ENCODE measurements around the gene NBPF3. TPM values are rescaled to one million over a fixed set of nuclear protein-coding genes. Genes with fewer than 3 reads are reported as not detected.

Gene NBPF3
- total and polyA plus RNA-seq, 2 experiments from 2014 or later = 2.7 to 18.1 TPM

- H3K36me3 ChIP-seq (ENCODE audit: insufficient read depth) = no peaks in the 10 kb centered on the region
- H3K4me2 ChIP-seq = peak overlapping the region; percentile 86
- H3K4me3 Mint-ChIP-seq = peak overlapping the region; percentile 79
- no peak overlapping the region for H3K27ac Mint-ChIP-seq
- peaks cover 8% of the 10 kb centered on the region for H3K4me1 Mint-ChIP-seq
- no peaks in the 10 kb centered on the region; the same call in 2 of the 3 replicates for H3K36me3 Mint-ChIP-seq (ENCODE audit: low read depth)
- no peaks in the 10 kb centered on the region for H4K20me1 ChIP-seq (replicated peaks; ENCODE audit: insufficient read depth)
- peaks cover 43% of the 10 kb centered on the region for H3K27me3 Mint-ChIP-seq (ENCODE audit: insufficient read depth, low read depth, poor library complexity)
- peak overlapping the region; percentile 76; the same call in 1 of the 2 replicates for H2AFZ ChIP-seq
- peak overlapping the region; percentile 66 for H3K4me3 ChIP-seq
- ATAC-seq = peak; percentile 2; the same call in 2 of the 3 replicates
- no peak for TF ChIP-seq CTCF (conservative IDR thresholded peaks at IDR 0.05; ENCODE audit: low read depth in 2 of 2)
- TF ChIP-seq REST (IDR thresholded peaks at IDR 0.05; ENCODE audit: unreplicated experiment) = no peak
- no peak for TF ChIP-seq CREB1 (CRISPR knock-in tag; IDR thresholded peaks at IDR 0.05; ENCODE audit: low read depth)
- TF ChIP-seq ZNF114 (CRISPR knock-in tag; IDR thresholded peaks at IDR 0.05) = no peak
- no peak for TF ChIP-seq EZH2phosphoT487 (IDR thresholded peaks at IDR 0.05; ENCODE audit: unreplicated experiment)
- no peak for TF ChIP-seq STAT1 (IDR thresholded peaks at IDR 0.05; ENCODE audit: unreplicated experiment)
- no peak for TF ChIP-seq EZH2 (IDR thresholded peaks at IDR 0.05; ENCODE audit: low read depth, unreplicated experiment)
- no peak for TF ChIP-seq POLR2AphosphoS5 (IDR thresholded peaks at IDR 0.05; ENCODE audit: low read depth)
- no peak for TF ChIP-seq NANOG (IDR thresholded peaks at IDR 0.05; ENCODE audit: borderline replicate concordance)
- TF ChIP-seq JUNB (IDR thresholded peaks at IDR 0.05; ENCODE audit: unreplicated experiment) = no peak
- TF ChIP-seq ETS1 (IDR thresholded peaks at IDR 0.05) = no peak
- TF ChIP-seq ZNF331 (CRISPR knock-in tag; IDR thresholded peaks at IDR 0.05; ENCODE audit: low read depth) = no peak
- TF ChIP-seq ZNF462 (CRISPR knock-in tag; IDR thresholded peaks at IDR 0.05) = no peak
- no peak overlapping the region for H3K27ac ChIP-seq (ENCODE audit: low read depth)
- DNase-seq (ENCODE audit: low spot score) = peak; percentile 5
- H3K9me2 ChIP-seq (ENCODE audit: insufficient read depth) = no peaks in the 10 kb centered on the region
- peaks cover 4% of the 10 kb centered on the region for H3F3A ChIP-seq (replicated peaks; ENCODE audit: low read depth)
- peaks cover 2% of the 10 kb centered on the region; the same call in 1 of the 2 replicates for H3K79me2 ChIP-seq (replicated peaks; ENCODE audit: insufficient read depth)
- H3K4me1 ChIP-seq (ENCODE audit: insufficient read depth) = peaks cover under 1% of the 10 kb centered on the region
- peaks cover 41% of the 10 kb centered on the region for H3K27me3 ChIP-seq (ENCODE audit: insufficient read depth)
- no peaks in the 10 kb centered on the region for H3K9me3 Mint-ChIP-seq
Observed at GRCh38 chr1:21435646-21436487, 4.1 kb upstream of the NBPF3 start.
